Measurements from ENCODE around the gene BRI3. TPM values are rescaled to one million over a fixed set of nuclear protein-coding genes. Genes with fewer than 3 reads are reported as not detected.

The BRI3 gene
- total and polyA plus RNA-seq, 10 of the 15 experiments (the other 5 are each of a cell fraction or from before 2014, with no cell fraction given) = 4.5 to 56.3 (median 21.5) TPM

GRCh38 chr7:98242342-98242741, 39.1 kb upstream of the BRI3 start (continued):
- no peak for TF ChIP-seq PKNOX1 (IDR thresholded peaks at IDR 0.05)
- TF ChIP-seq HSF1 (IDR thresholded peaks at IDR 0.05; ENCODE audit: low read depth, low read length) = no peak
- TF ChIP-seq NR2C2 (IDR thresholded peaks at IDR 0.05; ENCODE audit: borderline replicate concordance, control insufficient read depth, insufficient read length, low read depth) = no peak
- TF ChIP-seq EED (IDR thresholded peaks at IDR 0.05; ENCODE audit: low read depth) = no peak
- TF ChIP-seq TCF3 (IDR thresholded peaks at IDR 0.05; ENCODE audit: borderline replicate concordance, insufficient read depth, low read depth, low read length) = no peak

GRCh38 chr7:98242934-98243333, 38.6 kb upstream of the BRI3 start:
- Histone ChIP-seq H3K4me3 (no peak overlapping the region), H3K27ac (ENCODE audit: control insufficient read depth, insufficient read depth) (no peak overlapping the region), H3K79me2 (ENCODE audit: control insufficient read depth, insufficient read depth, low read length) (no peaks in the 10 kb centered on the region), H3K36me3 (ENCODE audit: control insufficient read depth in 2 of 2, insufficient read depth in 2 of 2, low read length in 1 of 2) (no peaks in the 10 kb centered on the region), H3K4me2 (ENCODE audit: control insufficient read depth, insufficient read depth) (no peak overlapping the region), H3K9ac (ENCODE audit: control insufficient read depth, insufficient read depth, low read length) (no peak overlapping the region), H3K9me3 (replicated peaks; ENCODE audit: control insufficient read depth, insufficient read depth, low read length) (no peaks in the 10 kb centered on the region), H3K27me3 (replicated peaks in 1 of 2; ENCODE audit: control insufficient read depth in 2 of 2, insufficient read depth in 2 of 2, low read length in 1 of 2) (no peaks in the 10 kb centered on the region), H4K20me1 (ENCODE audit: control insufficient read depth, insufficient read depth) (no peaks in the 10 kb centered on the region), H2AFZ (ENCODE audit: control insufficient read depth, low read depth, low read length) (no peak overlapping the region), H3K4me1 (ENCODE audit: control insufficient read depth, insufficient read depth, low read length) (no peaks in the 10 kb centered on the region)
- ChIA-PET POLR2A (no interaction called here), RAD21 (ENCODE audit: unreplicated experiment) (no interaction called here), CTCF (no interaction called here), SMC1A (ENCODE audit: uncharacterized antibody, unreplicated experiment) (interaction anchor here (1.4 kb wide), 1 partner anchor 74 kb away, joined by 4 read pairs; no protein-coding TSS in a partner anchor)
- DNase-seq (ENCODE audit: low read depth, low spot score) = no peak
- BruUV-seq (replicated peaks) = no TSS peak
- no peak for FAIRE-seq
- in situ Hi-C loops (cut with MboI) = loop anchor here (5.0 kb wide), 1 partner anchor 221 kb away; no protein-coding TSS in a partner anchor
- intact Hi-C loops (cut with micrococcal nuclease; ENCODE audit: unreplicated experiment) = no loop called here
- no peak for TF ChIP-seq RCOR1 (conservative IDR thresholded peaks at IDR 0.05; ENCODE audit: low read depth, low read length)
- TF ChIP-seq ATF7 (IDR thresholded peaks at IDR 0.05; ENCODE audit: low read depth) = no peak
- TF ChIP-seq GATAD2B (conservative IDR thresholded peaks at IDR 0.05; ENCODE audit: low read depth) = no peak
- no peak for TF ChIP-seq ZNF207 (IDR thresholded peaks at IDR 0.05; ENCODE audit: borderline replicate concordance)
- no peak for TF ChIP-seq NFXL1 (IDR thresholded peaks at IDR 0.05; ENCODE audit: borderline replicate concordance)
- no peak for TF ChIP-seq MEF2A (IDR thresholded peaks at IDR 0.05; ENCODE audit: insufficient read depth, low read depth, low read length)
- TF ChIP-seq ZNF622 (IDR thresholded peaks at IDR 0.05) = no peak
- TF ChIP-seq KLF5 (IDR thresholded peaks at IDR 0.05; ENCODE audit: partially characterized antibody) = no peak
- no peak for TF ChIP-seq JUND (IDR thresholded peaks at IDR 0.05; ENCODE audit: low read depth, low read length)
- TF ChIP-seq IRF5 (IDR thresholded peaks at IDR 0.05; ENCODE audit: borderline replicate concordance) = no peak
- TF ChIP-seq ATF2 (IDR thresholded peaks at IDR 0.05; ENCODE audit: low read length) = no peak
- no peak for TF ChIP-seq POLR2A (IDR thresholded peaks at IDR 0.05; ENCODE audit: low read depth, low read length)
- no peak for TF ChIP-seq NKRF (conservative IDR thresholded peaks at IDR 0.05)
- 84% methylated on average over 3 of the region's 4 CpGs for WGBS (ENCODE audit: insufficient coverage, insufficient replicate concordance, low lambda C conversion rate, missing lambda C conversion rate)
- no peak for ATAC-seq

Measured in GM12878 (cell line).